Fibroblast of pulmonary artery (primary cell): Measurements from ENCODE around the gene BUB1B.

Experiments
- DNase-seq: peaks from one replicate; pipeline ENCODE4 v3.0.0-alpha.2; 2010; ENCODE audit warnings: low read depth
- H3K4me3 ChIP-seq: replicated peaks from 2 replicates; pipeline ENCODE4 v1.5.1; 2011; ENCODE audit warnings: low read depth, mild to moderate bottlenecking, control low read depth, low read length, moderate library complexity
- CTCF ChIP-seq: IDR thresholded peaks from 2 replicates; pipeline ENCODE4 v1.5.1; 2011; ENCODE audit warnings: mild to moderate bottlenecking, control low read depth, low read length, inconsistent platforms; ENCODE audit errors: missing control alignments

The BUB1B gene

GRCh38 chr15:40266828-40267304, 106.0 kb downstream of the BUB1B start:
- H3K4me3 ChIP-seq = no peak overlapping the region
- no peak for TF ChIP-seq CTCF
- peak; percentile 87 for DNase-seq

- no peak for TF ChIP-seq CTCF
- DNase-seq = no peak
- H3K4me3 ChIP-seq = no peak overlapping the region
Observed at GRCh38 chr15:40267670-40268069, 106.8 kb downstream of the BUB1B start.

DNA sequence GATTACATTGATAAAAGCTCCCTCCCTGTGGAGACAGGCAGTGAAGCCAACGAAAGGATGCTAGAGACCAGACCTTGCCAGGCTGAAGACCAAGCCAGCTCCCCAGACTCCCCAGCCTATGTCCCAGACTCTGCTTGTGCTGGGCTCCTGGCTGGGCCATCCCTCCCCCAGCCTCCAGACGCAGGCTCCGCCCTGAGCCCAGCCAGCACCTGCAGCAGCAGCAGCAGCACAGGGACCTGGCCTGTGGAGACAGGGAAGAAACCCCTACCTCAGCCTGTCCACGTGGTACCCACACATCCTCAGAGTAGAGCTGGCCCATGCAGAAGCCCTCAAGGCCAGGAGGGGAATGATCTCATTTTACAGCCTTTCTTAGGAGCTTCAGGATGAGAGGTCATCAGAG, 108.7 kb downstream of the BUB1B start:
- TF ChIP-seq CTCF = no peak
- H3K4me3 ChIP-seq = no peak overlapping the region
- DNase-seq = no peak

- TF ChIP-seq CTCF = no peak
- DNase-seq = no peak
- H3K4me3 ChIP-seq = no peak overlapping the region
Observed at GRCh38 chr15:40270246-40270995, 109.6 kb downstream of the BUB1B start.
